Activated CD4-positive, alpha-beta memory T cell treated with anti-CD3 and anti-CD28 coated beads, Interleukin-2, amount 10 ng/mL, durations not matched to agents 7 days and 5 days (primary cell): ENCODE results near the gene ARHGAP12. TPM values are rescaled to one million over a fixed set of nuclear protein-coding genes. Genes with fewer than 3 reads are reported as not detected.
A peak's percentile ranks its signal among the peaks of the same experiment; 100 is the strongest.
"Not testable (repeated sequence)": the region's sequence is repeated elsewhere in the genome, so short reads cannot be mapped to it uniquely, and the experiment has no call there.

Source experiments
- CTCF ChIA-PET: fragments of 350-600 bp; sonication (Branson Sonifier 250); formaldehyde crosslinking; loops from one replicate; lab custom pipeline; 2021; ENCODE audit warnings: antibody characterized with exemption, inconsistent platforms; lab: Charles Lee
- POLR2A ChIA-PET: fragments of 350-600 bp; sonication (Branson Sonifier 250); formaldehyde crosslinking; loops from one replicate; lab custom pipeline; 2021; ENCODE audit warnings: antibody characterized with exemption; lab: Charles Lee
- DNase-seq: peaks from one replicate; pipeline ENCODE4 v3.0.0-alpha.2; 2020
- H3K27ac Mint-ChIP-seq: one replicate; pipeline ENCODE4 v1.8.0; 2021; ENCODE audit warnings: mild to moderate bottlenecking, mixed read lengths
- H3K27me3 Mint-ChIP-seq: one replicate; pipeline ENCODE4 v1.8.0; 2021; ENCODE audit warnings: mixed read lengths
- H3K36me3 Mint-ChIP-seq: one replicate; pipeline ENCODE4 v1.8.0; 2021; ENCODE audit warnings: low read depth, mixed read lengths
- H3K4me1 Mint-ChIP-seq: one replicate; pipeline ENCODE4 v1.8.0; 2021; ENCODE audit warnings: mixed read lengths
- H3K4me3 Mint-ChIP-seq: one replicate; pipeline ENCODE4 v1.8.0; 2021; ENCODE audit warnings: mild to moderate bottlenecking, mixed read lengths
- H3K9me3 Mint-ChIP-seq: one replicate; pipeline ENCODE4 v1.8.0; 2021; ENCODE audit warnings: mixed read lengths
- total RNA-seq, 2 experiments: library from RNA; stranded (reverse); gene quantifications; one replicate each; pipeline ENCODE4 v1.2.3, GENCODE V29; 2021

ARHGAP12 gene
- total RNA-seq, 2 experiments from 2014 or later: 10.7 to 12.0 TPM

GRCh38 chr10:31774928-31775650, 153.5 kb downstream of the ARHGAP12 start:
- Mint-ChIP-seq H3K4me3 (no peak overlapping the region), H3K9me3 (no peaks in the 10 kb centered on the region), H3K36me3 (no peaks in the 10 kb centered on the region), H3K4me1 (no peaks in the 10 kb centered on the region), H3K27me3 (no peaks in the 10 kb centered on the region), H3K27ac (no peak overlapping the region)
- POLR2A ChIA-PET: no interaction called here
- DNase-seq: no peak
- CTCF ChIA-PET: no interaction called here

DNA sequence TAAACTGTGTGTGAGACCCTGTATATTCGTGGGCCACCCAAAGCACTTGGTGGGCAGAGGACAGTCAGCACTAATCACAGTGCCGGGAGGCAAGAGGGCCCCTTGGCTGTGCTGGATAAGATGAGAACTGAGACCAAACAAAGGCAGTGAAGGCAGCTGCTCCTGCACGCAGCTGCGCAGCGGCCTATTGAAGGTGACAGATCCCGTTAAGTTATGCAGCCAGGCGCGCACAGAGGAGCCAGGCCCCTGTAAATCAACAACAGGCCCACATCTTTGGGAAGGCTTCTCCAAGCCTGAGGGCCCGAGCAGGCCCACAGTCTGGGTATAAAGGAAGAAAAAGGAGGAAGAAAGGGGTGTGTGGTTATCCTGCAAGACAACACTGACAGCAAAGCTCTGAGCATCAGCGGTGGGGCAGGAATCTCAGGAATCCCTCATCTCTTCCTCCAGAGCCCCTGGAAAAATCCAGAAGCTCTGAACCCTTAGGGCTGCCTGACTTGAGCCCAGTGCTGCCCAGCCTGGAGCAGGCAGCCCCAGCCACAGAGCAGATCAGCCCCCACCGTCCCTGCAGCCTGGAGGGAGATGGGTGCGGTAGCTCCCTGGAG, 154.2 kb downstream of the ARHGAP12 start:
- no peaks in the 10 kb centered on the region for H3K27me3 Mint-ChIP-seq
- H3K27ac Mint-ChIP-seq: no peak overlapping the region
- H3K4me3 Mint-ChIP-seq: no peak overlapping the region
- H3K36me3 Mint-ChIP-seq: no peaks in the 10 kb centered on the region
- DNase-seq: no peak
- ChIA-PET CTCF (interaction anchor here (1.2 kb wide), 1 partner anchor 1023 kb away, joined by 3 read pairs; no protein-coding TSS in a partner anchor), POLR2A (no interaction called here)
- no peaks in the 10 kb centered on the region for H3K9me3 Mint-ChIP-seq
- no peaks in the 10 kb centered on the region for H3K4me1 Mint-ChIP-seq

DNA sequence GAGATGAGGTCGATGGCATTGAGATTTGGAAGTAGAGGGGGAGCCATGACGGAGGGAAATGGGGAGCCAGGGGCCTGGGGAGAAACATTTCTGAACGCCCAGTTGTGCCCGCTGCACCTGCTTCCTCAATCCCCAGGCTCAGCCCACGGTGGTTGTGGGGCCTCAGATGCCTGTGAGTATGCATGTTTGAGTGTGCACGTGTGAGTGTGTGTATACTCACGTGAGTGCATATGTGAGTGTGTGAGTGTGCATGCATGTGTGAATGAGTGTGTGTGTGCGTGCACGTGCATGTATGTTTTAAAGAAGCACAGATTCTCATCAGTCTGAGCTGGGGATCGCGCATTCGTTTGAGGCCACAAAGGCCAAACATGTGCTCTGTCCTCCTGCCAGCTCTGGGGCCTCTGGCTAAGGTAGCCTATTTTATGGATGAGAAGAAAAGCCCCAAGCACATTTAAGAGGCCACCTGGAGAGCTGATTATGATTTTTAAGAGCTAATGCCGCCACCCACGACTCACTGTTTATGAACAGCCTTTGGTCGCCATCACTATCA, 154.8 kb downstream of the ARHGAP12 start:
- H3K9me3 Mint-ChIP-seq: no peaks in the 10 kb centered on the region
- H3K27me3 Mint-ChIP-seq: no peaks in the 10 kb centered on the region
- no peak for DNase-seq
- H3K4me3 Mint-ChIP-seq: no peak overlapping the region
- no peak overlapping the region for H3K27ac Mint-ChIP-seq
- POLR2A ChIA-PET: no interaction called here
- H3K4me1 Mint-ChIP-seq: no peaks in the 10 kb centered on the region
- H3K36me3 Mint-ChIP-seq: no peaks in the 10 kb centered on the region
- CTCF ChIA-PET: interaction anchor here (0.7 to 1.2 kb wide), 2 partner anchors 8 to 1022 kb away, joined by 3 read pairs; no protein-coding TSS in a partner anchor

GRCh38 chr10:31771331-31771831, 157.2 kb downstream of the ARHGAP12 start:
- Mint-ChIP-seq H3K27ac (no peak overlapping the region), H3K27me3 (no peaks in the 10 kb centered on the region), H3K4me3 (no peak overlapping the region), H3K36me3 (no peaks in the 10 kb centered on the region), H3K9me3 (no peaks in the 10 kb centered on the region), H3K4me1 (no peaks in the 10 kb centered on the region)
- DNase-seq: no peak
- ChIA-PET POLR2A (no interaction called here), CTCF (interaction anchor here (1.0 kb wide), 1 partner anchor 1020 kb away, joined by 3 read pairs; no protein-coding TSS in a partner anchor)

GRCh38 chr10:31770307-31770902, 158.2 kb downstream of the ARHGAP12 start:
- no peaks in the 10 kb centered on the region for H3K9me3 Mint-ChIP-seq
- POLR2A ChIA-PET: interaction anchor here (0.6 to 1.1 kb wide), 2 partner anchors 237 to 739 kb away, joined by 3 to 4 read pairs; partner anchors contain the start of gene ZNF438

DNA sequence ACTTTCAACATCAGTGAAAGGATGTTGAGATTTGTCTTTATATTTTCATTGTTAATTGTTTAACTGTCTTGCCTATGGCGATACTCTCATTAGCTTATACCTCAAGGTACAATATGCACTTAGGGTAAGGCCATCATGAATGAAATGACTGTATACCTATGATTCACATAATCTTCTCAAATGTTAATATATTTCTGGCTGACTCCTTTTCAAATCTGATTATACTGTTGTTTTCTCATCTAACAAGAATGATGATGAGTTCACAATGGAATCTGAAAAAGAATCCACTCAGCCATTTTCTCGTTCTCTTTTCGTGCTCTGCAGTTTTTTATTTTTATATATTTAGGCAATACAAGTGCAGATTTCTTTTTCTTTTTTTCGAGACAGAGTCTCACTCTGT, 159.1 kb downstream of the ARHGAP12 start:
- CTCF ChIA-PET: interaction anchor here (0.6 to 2.1 kb wide), 11 partner anchors 9 to 1017 kb away, joined by 3 to 18 read pairs (median 4); no protein-coding TSS in a partner anchor
- H3K27ac Mint-ChIP-seq: no peak overlapping the region
- no peaks in the 10 kb centered on the region for H3K27me3 Mint-ChIP-seq
- no peaks in the 10 kb centered on the region for H3K36me3 Mint-ChIP-seq
- H3K4me1 Mint-ChIP-seq: no peaks in the 10 kb centered on the region
- POLR2A ChIA-PET: interaction anchor here (1.1 to 1.5 kb wide), 2 partner anchors 24 to 738 kb away, joined by 3 read pairs; partner anchors contain the start of gene ZNF438
- no peak for DNase-seq
- H3K9me3 Mint-ChIP-seq: peaks cover under 1% of the 10 kb centered on the region
- no peak overlapping the region for H3K4me3 Mint-ChIP-seq

More at GRCh38 chr10:31770307-31770902, 158.2 kb downstream of the ARHGAP12 start:
- H3K4me3 Mint-ChIP-seq: no peak overlapping the region
- peak; percentile 63 for DNase-seq
- CTCF ChIA-PET: interaction anchor here (0.6 to 2.1 kb wide), 13 partner anchors 9 to 1018 kb away, joined by 3 to 18 read pairs (median 3); no protein-coding TSS in a partner anchor
- no peak overlapping the region for H3K27ac Mint-ChIP-seq
- no peaks in the 10 kb centered on the region for H3K27me3 Mint-ChIP-seq
- H3K4me1 Mint-ChIP-seq: no peaks in the 10 kb centered on the region
- H3K36me3 Mint-ChIP-seq: no peaks in the 10 kb centered on the region

DNA sequence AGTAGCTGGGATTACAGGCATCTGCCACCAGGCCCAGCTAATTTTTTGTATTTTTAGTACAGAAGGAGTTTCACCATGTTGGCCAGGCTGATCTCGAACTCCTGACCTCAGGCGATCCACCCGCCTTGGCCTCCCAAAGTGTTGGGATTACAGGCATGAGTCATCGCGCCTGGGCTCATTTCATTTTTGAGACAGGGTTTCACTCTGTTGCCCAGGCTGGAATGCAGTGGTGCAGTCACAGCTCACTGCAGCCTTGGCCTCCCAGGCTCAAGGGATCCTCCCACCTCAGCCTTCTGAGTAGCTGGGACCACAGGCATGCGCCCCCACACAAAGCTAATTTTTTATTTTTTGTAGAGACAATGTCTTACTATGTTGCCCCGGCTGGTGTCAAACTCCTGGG, 159.7 kb downstream of the ARHGAP12 start:
- H3K27ac Mint-ChIP-seq, H3K36me3 Mint-ChIP-seq, DNase-seq, H3K9me3 Mint-ChIP-seq, H3K4me3 Mint-ChIP-seq, H3K4me1 Mint-ChIP-seq, H3K27me3 Mint-ChIP-seq: not testable (repeated sequence)
- ChIA-PET CTCF (interaction anchor here (0.8 to 2.1 kb wide), 6 partner anchors 8 to 985 kb away, joined by 3 to 8 read pairs (median 4); no protein-coding TSS in a partner anchor), POLR2A (interaction anchor here (1.5 kb wide), 1 partner anchor 23 kb away, joined by 3 read pairs; no protein-coding TSS in a partner anchor)

GRCh38 chr10:31768467-31768866, 160.2 kb downstream of the ARHGAP12 start:
- ChIA-PET POLR2A (interaction anchor here (0.6 to 1.5 kb wide), 2 partner anchors 8 to 23 kb away, joined by 3 read pairs; no protein-coding TSS in a partner anchor), CTCF (interaction anchor here (1.2 to 1.3 kb wide), 2 partner anchors 277 to 984 kb away, joined by 3 read pairs; no protein-coding TSS in a partner anchor)
- Mint-ChIP-seq H3K4me3 (no peak overlapping the region), H3K9me3 (peaks cover 2% of the 10 kb centered on the region), H3K36me3 (no peaks in the 10 kb centered on the region), H3K27ac (no peak overlapping the region), H3K4me1 (no peaks in the 10 kb centered on the region), H3K27me3 (no peaks in the 10 kb centered on the region)
- DNase-seq: no peak

DNA sequence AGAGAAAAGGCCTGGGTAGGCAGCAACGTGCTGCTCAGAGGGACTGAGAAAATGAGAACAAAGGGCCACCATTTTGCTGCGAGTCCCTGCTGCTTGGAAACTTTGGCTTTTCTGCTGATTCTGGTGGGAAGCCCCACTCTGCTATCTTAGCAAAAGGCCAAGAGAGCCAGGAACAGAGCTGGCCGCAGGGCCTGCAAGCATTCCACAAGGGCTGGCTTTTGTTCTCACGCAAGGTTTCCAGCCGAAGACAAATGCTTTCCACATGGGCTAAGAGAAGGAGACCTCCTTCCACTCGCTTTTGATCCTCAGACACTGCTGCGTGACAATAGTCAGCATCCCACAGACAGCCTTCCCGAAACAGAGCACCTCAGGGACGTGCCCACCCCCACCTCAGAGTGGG, 163.1 kb downstream of the ARHGAP12 start:
- no peak overlapping the region for H3K27ac Mint-ChIP-seq
- H3K36me3 Mint-ChIP-seq: no peaks in the 10 kb centered on the region
- peaks cover 7% of the 10 kb centered on the region for H3K4me1 Mint-ChIP-seq
- no peaks in the 10 kb centered on the region for H3K27me3 Mint-ChIP-seq
- CTCF ChIA-PET: no interaction called here
- POLR2A ChIA-PET: no interaction called here
- no peak overlapping the region for H3K4me3 Mint-ChIP-seq
- H3K9me3 Mint-ChIP-seq: peaks cover 2% of the 10 kb centered on the region
- DNase-seq: no peak

DNA sequence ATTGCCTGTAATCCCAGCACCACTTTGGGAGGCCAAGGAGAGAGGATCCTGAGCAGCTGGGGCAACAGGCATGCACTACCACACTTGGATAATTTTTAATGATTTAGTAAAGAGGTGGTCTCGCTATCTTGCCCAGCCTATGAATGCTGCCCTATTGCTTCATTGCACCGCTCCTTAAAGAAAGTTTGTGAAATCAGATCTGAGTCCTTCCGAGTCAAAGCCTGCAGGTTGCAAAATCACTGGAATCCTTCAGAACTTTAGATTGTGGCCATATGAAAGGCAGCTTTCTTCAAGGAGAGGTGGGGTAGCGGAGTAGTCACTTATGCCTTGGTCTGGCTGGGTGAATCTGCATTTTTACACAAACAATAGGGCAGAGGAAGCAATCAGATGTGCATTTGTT, 166.3 kb downstream of the ARHGAP12 start:
- CTCF ChIA-PET: interaction anchor here (0.8 kb wide), 1 partner anchor 390 kb away, joined by 3 read pairs; no protein-coding TSS in a partner anchor
- DNase-seq: no peak
- POLR2A ChIA-PET: interaction anchor here (3.1 kb wide), 1 partner anchor 18 kb away, joined by 31 read pairs; no protein-coding TSS in a partner anchor
- H3K9me3 Mint-ChIP-seq: peaks cover 2% of the 10 kb centered on the region
- peaks cover 15% of the 10 kb centered on the region for H3K4me1 Mint-ChIP-seq
- no peak overlapping the region for H3K27ac Mint-ChIP-seq
- H3K27me3 Mint-ChIP-seq: no peaks in the 10 kb centered on the region
- H3K36me3 Mint-ChIP-seq: peaks cover 3% of the 10 kb centered on the region
- H3K4me3 Mint-ChIP-seq: no peak overlapping the region

- peaks cover 15% of the 10 kb centered on the region for H3K4me1 Mint-ChIP-seq
- ChIA-PET POLR2A (interaction anchor here (0.9 to 3.1 kb wide), 3 partner anchors 16 to 169 kb away, joined by 3 to 31 read pairs (median 3); no protein-coding TSS in a partner anchor), CTCF (interaction anchor here (0.5 to 0.9 kb wide), 4 partner anchors 8 to 1044 kb away, joined by 3 to 4 read pairs (median 3); no protein-coding TSS in a partner anchor)
Measured at GRCh38 chr10:31761156-31761555, 167.5 kb downstream of the ARHGAP12 start.

GRCh38 chr10:31760674-31761081, 168.0 kb downstream of the ARHGAP12 start:
- ChIA-PET CTCF (interaction anchor here (0.7 to 0.9 kb wide), 3 partner anchors 9 to 1044 kb away, joined by 3 to 4 read pairs (median 3); no protein-coding TSS in a partner anchor), POLR2A (interaction anchor here (0.9 to 3.1 kb wide), 4 partner anchors 16 to 168 kb away, joined by 3 to 31 read pairs (median 3); no protein-coding TSS in a partner anchor)
- Mint-ChIP-seq H3K27ac (peak overlapping the region; percentile 75), H3K36me3 (peaks cover 3% of the 10 kb centered on the region), H3K27me3 (no peaks in the 10 kb centered on the region), H3K4me3 (peak overlapping the region; percentile 78), H3K9me3 (peaks cover 2% of the 10 kb centered on the region), H3K4me1 (peaks cover 15% of the 10 kb centered on the region)
- DNase-seq: no peak

More at GRCh38 chr10:31761156-31761555, 167.5 kb downstream of the ARHGAP12 start:
- Mint-ChIP-seq H3K4me3 (peak overlapping the region; percentile 78), H3K9me3 (peaks cover 2% of the 10 kb centered on the region), H3K36me3 (peaks cover 3% of the 10 kb centered on the region), H3K27ac (peak overlapping the region; percentile 23), H3K27me3 (no peaks in the 10 kb centered on the region)
- DNase-seq: no peak
